GM12878 (cell line): ENCODE measurements around the gene TIPARP. TPM values are rescaled to one million over a fixed set of nuclear protein-coding genes. Genes with fewer than 3 reads are reported as not detected.

ENCODE experiments used
- ATAC-seq: fragments of 200-7000 bp; cut with Tn5 transposase; 3 replicates; pipeline ENCODE4 v1.9.1; 2020; ENCODE audit warnings: mild to moderate bottlenecking, moderate library complexity
- BruUV-seq: library from RNA; stranded (reverse); fragments of 400-500 nt; replicated peaks from 2 replicates; lab custom pipeline; 2021; lab: Mats Ljungman, UMichigan
- CTCF ChIA-PET: fragments of 300-600 bp; sonication (Branson Sonifier 250); formaldehyde crosslinking; extraction: SDS; loops from one replicate; lab custom pipeline; 2021; ENCODE audit warnings: inconsistent platforms; lab: Yijun Ruan, JAX
- POLR2A ChIA-PET: fragments of 350-600 bp; formaldehyde crosslinking; extraction: SDS; loops from one replicate; lab custom pipeline; 2021; ENCODE audit warnings: inconsistent platforms; lab: Charles Lee
- RAD21 ChIA-PET: fragments of 300-600 bp; sonication (Branson Sonifier 250); formaldehyde crosslinking; loops from one replicate; lab custom pipeline; 2023; ENCODE audit warnings: antibody characterized with exemption; ENCODE audit not compliant: unreplicated experiment; lab: Charles Lee
- SMC1A ChIA-PET: fragments of 300-600 bp; sonication (Branson Sonifier 250); formaldehyde crosslinking; loops from one replicate; lab custom pipeline; 2023; ENCODE audit not compliant: unreplicated experiment, uncharacterized antibody; lab: Charles Lee
- DNase-seq: peaks from one replicate; pipeline ENCODE4 v3.0.0-alpha.2; 2011; ENCODE audit warnings: low read depth, low spot score
- FAIRE-seq: peaks from 3 replicates; lab custom pipeline; 2011; peaks lifted over from hg19 to GRCh38; lab: Jason Lieb, UNC
- H2AFZ ChIP-seq: 2 replicates; pipeline ENCODE4 v1.6.0; 2011; ENCODE audit warnings: low read depth, low read length, control low read depth; ENCODE audit not compliant: control insufficient read depth
- H3K27ac ChIP-seq: 2 replicates; pipeline ENCODE4 v1.5.1; 2011; ENCODE audit warnings: control low read depth; ENCODE audit not compliant: control insufficient read depth, insufficient read depth
- H3K27me3 ChIP-seq, 2 experiments: replicated peaks in 1 of 2; 2 replicates each; pipeline versions ENCODE4 v1.6.0 to v1.6.1; 2011; ENCODE audit warnings: low read length in 1 of 2; ENCODE audit not compliant: control insufficient read depth in 2 of 2, insufficient read depth in 2 of 2
- H3K36me3 ChIP-seq, 2 experiments: 2 replicates each; pipeline ENCODE4 v1.5.1; 2011; ENCODE audit warnings: low read length in 1 of 2; ENCODE audit not compliant: control insufficient read depth in 2 of 2, insufficient read depth in 2 of 2
- H3K4me1 ChIP-seq: 2 replicates; pipeline ENCODE4 v1.6.1; 2011; ENCODE audit warnings: mild to moderate bottlenecking, low read length, moderate library complexity, mixed read lengths; ENCODE audit not compliant: control insufficient read depth, insufficient read depth
- H3K4me2 ChIP-seq: 2 replicates; pipeline ENCODE4 v1.6.0; 2011; ENCODE audit warnings: control low read depth; ENCODE audit not compliant: control insufficient read depth, insufficient read depth
- H3K4me3 ChIP-seq: fragments of 200-600 bp; sonication (generic); 2 replicates; pipeline ENCODE4 v1.5.1; 2016
- H3K79me2 ChIP-seq: 2 replicates; pipeline ENCODE4 v1.6.0; 2011; ENCODE audit warnings: low read length; ENCODE audit not compliant: control insufficient read depth, insufficient read depth
- H3K9ac ChIP-seq: 2 replicates; pipeline ENCODE4 v1.8.0; 2011; ENCODE audit warnings: low read length, control low read depth, mixed read lengths; ENCODE audit not compliant: control insufficient read depth, insufficient read depth
- H3K9me3 ChIP-seq: replicated peaks from 3 replicates; pipeline ENCODE4 v1.5.1; 2011; ENCODE audit warnings: mild to moderate bottlenecking, low read length; ENCODE audit not compliant: control insufficient read depth, insufficient read depth
- H4K20me1 ChIP-seq: 2 replicates; pipeline ENCODE4 v1.6.0; 2011; ENCODE audit not compliant: control insufficient read depth, insufficient read depth
- IKZF1 ChIP-seq: fragments of 450-650 bp; conservative IDR thresholded peaks from 2 replicates; pipeline ENCODE4 v1.6.1; 2017; ENCODE audit warnings: antibody characterized with exemption, mild to moderate bottlenecking
- KAT2A ChIP-seq: conservative IDR thresholded peaks from 2 replicates; pipeline ENCODE4 v1.6.1; 2011; ENCODE audit warnings: low read depth, low read length; ENCODE audit not compliant: control insufficient read depth
- POU2F2 ChIP-seq: IDR thresholded peaks from 3 replicates; pipeline ENCODE4 v1.6.1; 2011; ENCODE audit warnings: low read depth, mild to moderate bottlenecking, low read length, borderline replicate concordance
- RCOR1 ChIP-seq: conservative IDR thresholded peaks from 2 replicates; pipeline ENCODE4 v1.6.1; 2012; ENCODE audit warnings: low read depth, low read length, improper control_type of control experiment
- WGBS: methylation state at CpG from one replicate; pipeline ENCODE4 v1.1.6; 2016; ENCODE audit warnings: low lambda C conversion rate; ENCODE audit not compliant: insufficient replicate concordance, insufficient coverage; ENCODE audit errors: missing lambda C conversion rate; 5-methylcytosine and 5-hydroxymethylcytosine counted together
- in situ Hi-C: fragments of 300-500 bp; cut with MboI; formaldehyde crosslinking; loops from 9 replicates; pipeline ENCODE4 v1.14.3; 2018; ENCODE audit warnings: mixed read lengths
- intact Hi-C: fragments of 100-400 bp; cut with micrococcal nuclease; formaldehyde crosslinking; loops from one replicate; pipeline ENCODE4 v1.14.2; 2022; ENCODE audit not compliant: unreplicated experiment
- polyA plus RNA-seq, 11 experiments: library from polyadenylated mRNA; depleted of rRNA in 4 of 11; unstranded in 6 of 11; stranded (reverse) in 5 of 11; fragments of >200 nt; fragmentation: Nextera tagmentation in 4 of 11; fragmentation: Illumina TruSeq in 1 of 11; extraction: Ambion mirVana in 4 of 11; extraction: Trizol in 1 of 11; gene quantifications; 1 replicate in 1 of 11; 2 replicates in 10 of 11; pipeline versions ENCODE4 v1.2.1 to v1.2.3, GENCODE V29; 2011 to 2016; ENCODE audit warnings: inconsistent platforms in 2 of 11, missing spikeins in 2 of 11, low read depth in 1 of 11
- total RNA-seq, 4 experiments: library from RNA; depleted of rRNA in 3 of 4; stranded (reverse); fragments of >200 nt in 3 of 4; fragmentation: Illumina TruSeq in 1 of 4; extraction: Trizol in 1 of 4; gene quantifications; 2 replicates each; pipeline versions ENCODE4 v1.2.1 to v1.2.3, GENCODE V29; 2013 to 2021
- TF ChIP-seq, protein P1 (sequence below): fragments of 450-650 bp; conservative IDR thresholded peaks from 2 replicates; pipeline ENCODE4 v1.6.1; 2017; ENCODE audit warnings: mild to moderate bottlenecking, moderate library complexity

Gene TIPARP
- total and polyA plus RNA-seq, 10 of the 15 experiments (the other 5 are each of a cell fraction or from before 2014, with no cell fraction given), result 3.2 to 21.5 (median 12.0) TPM

DNA sequence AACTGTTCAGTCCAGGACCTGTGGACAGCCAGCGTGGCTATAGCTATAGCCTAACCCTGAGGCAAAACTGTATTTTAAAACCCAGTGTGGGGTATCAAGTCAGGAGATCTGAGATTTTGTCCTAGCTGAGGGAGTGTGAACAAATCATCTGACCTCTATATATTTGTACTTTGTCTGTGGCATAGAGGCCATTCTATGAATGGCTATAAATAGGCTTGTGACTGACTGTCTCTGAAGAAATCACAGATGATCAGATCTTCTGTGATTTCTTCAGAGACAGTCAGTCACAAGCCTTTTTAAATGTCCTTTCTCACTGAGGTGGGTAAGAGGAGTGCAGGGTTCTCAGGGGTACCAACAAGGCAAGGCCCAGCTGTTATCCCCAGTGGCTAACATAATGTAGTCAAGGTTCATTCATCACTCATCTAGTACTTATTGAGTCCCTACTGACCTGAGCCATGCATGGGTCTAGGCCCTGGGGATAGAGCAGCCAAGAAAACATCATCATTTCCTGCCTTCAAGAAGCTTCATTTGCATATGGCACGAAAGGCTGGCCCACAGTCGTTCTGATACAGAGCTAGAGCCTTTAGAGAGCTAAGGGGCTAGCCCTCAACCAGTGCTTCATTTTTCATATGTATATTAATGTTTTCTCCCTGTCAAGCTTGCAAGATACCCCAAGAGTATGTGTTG, 53.3 kb downstream of the TIPARP start:
- H3K4me2 ChIP-seq, result no peak overlapping the region
- H3K27me3 ChIP-seq, result no peaks in the 10 kb centered on the region
- H3K79me2 ChIP-seq, result no peaks in the 10 kb centered on the region
- in situ Hi-C loops (no loop called here), intact Hi-C loops (no loop called here)
- no peak overlapping the region for H3K4me3 ChIP-seq
- SMC1A ChIA-PET, result interaction anchor here (1.1 to 1.2 kb wide), 2 partner anchors 27 to 277 kb away, joined by 3 read pairs; no protein-coding TSS in a partner anchor
- FAIRE-seq, result peak; percentile 68
- H3K9ac ChIP-seq, result no peak overlapping the region
- ATAC-seq, result peak; percentile 84
- no peak for DNase-seq
- H3K27ac ChIP-seq, result no peak overlapping the region
- CTCF ChIA-PET, result interaction anchor here (0.7 to 1.4 kb wide), 4 partner anchors 17 to 238 kb away, joined by 3 to 4 read pairs (median 3); no protein-coding TSS in a partner anchor
- RAD21 ChIA-PET, result interaction anchor here (1.1 kb wide), 1 partner anchor 28 kb away, joined by 3 read pairs; no protein-coding TSS in a partner anchor
- no peaks in the 10 kb centered on the region for H4K20me1 ChIP-seq
- 34% methylated on average over 3 of the region's 3 CpGs for WGBS
- no peaks in the 10 kb centered on the region for H3K9me3 ChIP-seq
- POLR2A ChIA-PET, result interaction anchor here (0.9 kb wide), 1 partner anchor 20 kb away, joined by 3 read pairs; no protein-coding TSS in a partner anchor
- no peaks in the 10 kb centered on the region for H3K4me1 ChIP-seq
- H3K36me3 ChIP-seq, result no peaks in the 10 kb centered on the region
- TF ChIP-seq POU2F2 (peak; percentile 81; the same call in 2 of the 3 replicates), KAT2A (no peak)
- TF ChIP-seq, all 136 proteins: peak for 1
- no peak overlapping the region for H2AFZ ChIP-seq
- no TSS peak for BruUV-seq

- FAIRE-seq (no peak), DNase-seq (no peak), ATAC-seq (no peak)
- H4K20me1 ChIP-seq, result no peaks in the 10 kb centered on the region
- intact Hi-C loops (no loop called here), in situ Hi-C loops (no loop called here)
- no peak overlapping the region for H3K9ac ChIP-seq
- no peaks in the 10 kb centered on the region for H3K9me3 ChIP-seq
- H3K79me2 ChIP-seq, result no peaks in the 10 kb centered on the region
- no peaks in the 10 kb centered on the region for H3K4me1 ChIP-seq
- H3K4me3 ChIP-seq, result no peak overlapping the region
- no peaks in the 10 kb centered on the region for H3K36me3 ChIP-seq
- no TSS peak for BruUV-seq
- ChIA-PET POLR2A (no interaction called here), RAD21 (interaction anchor here (1.1 kb wide), 1 partner anchor 27 kb away, joined by 3 read pairs; no protein-coding TSS in a partner anchor), CTCF (interaction anchor here (0.7 to 0.8 kb wide), 3 partner anchors 46 to 237 kb away, joined by 3 read pairs; no protein-coding TSS in a partner anchor), SMC1A (interaction anchor here (1.2 kb wide), 1 partner anchor 278 kb away, joined by 3 read pairs; no protein-coding TSS in a partner anchor)
- no peak overlapping the region for H3K4me2 ChIP-seq
- WGBS, result 69% methylated on average over 7 of the region's 7 CpGs
- TF ChIP-seq, protein P1, sequence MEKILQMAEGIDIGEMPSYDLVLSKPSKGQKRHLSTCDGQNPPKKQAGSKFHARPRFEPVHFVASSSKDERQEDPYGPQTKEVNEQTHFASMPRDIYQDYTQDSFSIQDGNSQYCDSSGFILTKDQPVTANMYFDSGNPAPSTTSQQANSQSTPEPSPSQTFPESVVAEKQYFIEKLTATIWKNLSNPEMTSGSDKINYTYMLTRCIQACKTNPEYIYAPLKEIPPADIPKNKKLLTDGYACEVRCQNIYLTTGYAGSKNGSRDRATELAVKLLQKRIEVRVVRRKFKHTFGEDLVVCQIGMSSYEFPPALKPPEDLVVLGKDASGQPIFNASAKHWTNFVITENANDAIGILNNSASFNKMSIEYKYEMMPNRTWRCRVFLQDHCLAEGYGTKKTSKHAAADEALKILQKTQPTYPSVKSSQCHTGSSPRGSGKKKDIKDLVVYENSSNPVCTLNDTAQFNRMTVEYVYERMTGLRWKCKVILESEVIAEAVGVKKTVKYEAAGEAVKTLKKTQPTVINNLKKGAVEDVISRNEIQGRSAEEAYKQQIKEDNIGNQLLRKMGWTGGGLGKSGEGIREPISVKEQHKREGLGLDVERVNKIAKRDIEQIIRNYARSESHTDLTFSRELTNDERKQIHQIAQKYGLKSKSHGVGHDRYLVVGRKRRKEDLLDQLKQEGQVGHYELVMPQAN, result no peak
- TF ChIP-seq RCOR1 (no peak), IKZF1 (no peak)
- no peak overlapping the region for H3K27ac ChIP-seq
- H2AFZ ChIP-seq, result no peak overlapping the region
- no peaks in the 10 kb centered on the region for H3K27me3 ChIP-seq
These were observed 54.0 kb downstream of the TIPARP start for GRCh38 chr3:156728267-156728985.
